22Rv1 (cell line): ENCODE results near the gene YPEL1.

ENCODE experiments used
- H3K27ac ChIP-seq: fragments of 450-650 bp; 2 replicates; pipeline ENCODE4 v1.5.1; 2017
- ZFX ChIP-seq: fragments of 450-650 bp; IDR thresholded peaks from 2 replicates; pipeline ENCODE4 v1.6.1; 2017; ENCODE audit warnings: antibody characterized with exemption, borderline replicate concordance
- TF ChIP-seq, protein P1 (sequence below): fragments of 450-650 bp; IDR thresholded peaks from 2 replicates; pipeline ENCODE4 v1.5.1; 2017; ENCODE audit warnings: mild to moderate bottlenecking

The YPEL1 gene

DNA sequence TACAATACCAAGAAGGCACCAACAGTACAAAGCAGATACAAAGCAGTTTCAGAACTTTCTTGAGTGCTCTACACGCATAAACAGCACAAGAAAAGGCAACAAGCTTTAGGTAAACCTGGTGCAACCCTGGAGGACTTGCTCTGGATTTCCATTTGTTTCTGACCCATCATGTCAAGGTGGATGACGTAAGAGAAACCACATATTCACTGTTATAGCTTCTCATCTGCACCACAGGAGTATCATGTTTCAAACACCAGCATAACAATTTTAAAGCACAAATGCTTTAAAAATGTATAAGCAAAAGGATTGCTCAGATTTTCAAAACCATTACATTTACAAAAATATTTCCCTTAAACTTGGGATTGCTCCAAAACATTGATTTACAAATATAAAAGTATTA is 25.0 kb upstream of the YPEL1 start:
- H3K27ac ChIP-seq = no peak overlapping the region
- no peak for TF ChIP-seq ZFX
- TF ChIP-seq, protein P1, sequence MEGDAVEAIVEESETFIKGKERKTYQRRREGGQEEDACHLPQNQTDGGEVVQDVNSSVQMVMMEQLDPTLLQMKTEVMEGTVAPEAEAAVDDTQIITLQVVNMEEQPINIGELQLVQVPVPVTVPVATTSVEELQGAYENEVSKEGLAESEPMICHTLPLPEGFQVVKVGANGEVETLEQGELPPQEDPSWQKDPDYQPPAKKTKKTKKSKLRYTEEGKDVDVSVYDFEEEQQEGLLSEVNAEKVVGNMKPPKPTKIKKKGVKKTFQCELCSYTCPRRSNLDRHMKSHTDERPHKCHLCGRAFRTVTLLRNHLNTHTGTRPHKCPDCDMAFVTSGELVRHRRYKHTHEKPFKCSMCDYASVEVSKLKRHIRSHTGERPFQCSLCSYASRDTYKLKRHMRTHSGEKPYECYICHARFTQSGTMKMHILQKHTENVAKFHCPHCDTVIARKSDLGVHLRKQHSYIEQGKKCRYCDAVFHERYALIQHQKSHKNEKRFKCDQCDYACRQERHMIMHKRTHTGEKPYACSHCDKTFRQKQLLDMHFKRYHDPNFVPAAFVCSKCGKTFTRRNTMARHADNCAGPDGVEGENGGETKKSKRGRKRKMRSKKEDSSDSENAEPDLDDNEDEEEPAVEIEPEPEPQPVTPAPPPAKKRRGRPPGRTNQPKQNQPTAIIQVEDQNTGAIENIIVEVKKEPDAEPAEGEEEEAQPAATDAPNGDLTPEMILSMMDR = no peak

DNA sequence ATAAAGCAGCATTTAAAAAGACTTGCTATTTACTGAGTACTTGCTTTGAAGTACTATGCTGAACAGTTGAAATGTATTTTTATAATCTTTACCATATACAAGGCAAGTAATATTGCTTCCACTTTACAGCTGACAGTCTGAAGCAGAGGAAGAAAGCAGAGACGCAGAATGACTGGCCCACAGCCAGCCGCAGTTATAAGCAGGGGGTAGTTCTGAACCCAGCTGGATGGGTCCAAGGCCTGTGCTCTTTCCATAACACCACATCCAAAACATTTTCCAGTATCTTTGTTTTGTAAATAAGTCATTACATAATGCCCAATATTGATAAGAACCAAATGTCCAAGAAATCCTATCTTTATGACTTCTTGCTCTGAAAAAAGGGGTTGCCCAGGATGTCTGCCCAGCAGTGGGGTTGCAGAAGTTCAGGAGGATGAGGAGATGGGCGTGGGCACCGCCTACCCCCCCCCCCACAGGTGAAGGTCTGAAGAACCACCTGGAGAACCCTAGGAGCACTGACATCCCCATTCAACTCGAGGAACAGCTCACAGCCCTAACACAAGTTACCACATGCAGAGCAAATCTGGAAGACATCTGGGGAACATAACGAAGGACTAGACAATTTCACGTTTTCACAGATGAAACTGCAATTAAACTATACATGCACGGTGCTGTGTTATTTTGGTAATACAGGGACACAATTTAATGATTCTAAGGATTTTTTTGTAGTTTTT is 24.2 kb upstream of the YPEL1 start:
- TF ChIP-seq, protein P1 = no peak
- H3K27ac ChIP-seq = no peak overlapping the region

DNA sequence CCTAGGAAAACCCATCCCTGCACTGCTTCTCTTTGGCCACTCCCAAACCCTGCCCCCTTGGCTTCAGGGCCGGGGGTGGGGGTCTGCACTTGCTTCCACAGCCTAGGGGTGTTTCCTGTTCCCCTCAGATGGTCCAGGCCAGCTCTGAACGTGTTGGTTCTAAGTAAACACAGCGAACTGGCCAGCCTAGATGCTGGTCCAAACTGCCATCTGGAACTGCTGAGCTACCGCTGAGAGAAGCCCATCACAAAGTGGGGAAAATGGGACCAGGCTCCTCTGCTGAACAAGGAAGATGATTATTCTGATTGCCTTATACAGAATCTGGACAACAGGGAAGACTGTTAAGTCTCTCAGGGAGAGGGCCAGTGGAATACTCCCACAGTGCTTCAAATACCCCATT is 23.5 kb upstream of the YPEL1 start:
- no peak for TF ChIP-seq ZFX
- no peak overlapping the region for H3K27ac ChIP-seq

DNA sequence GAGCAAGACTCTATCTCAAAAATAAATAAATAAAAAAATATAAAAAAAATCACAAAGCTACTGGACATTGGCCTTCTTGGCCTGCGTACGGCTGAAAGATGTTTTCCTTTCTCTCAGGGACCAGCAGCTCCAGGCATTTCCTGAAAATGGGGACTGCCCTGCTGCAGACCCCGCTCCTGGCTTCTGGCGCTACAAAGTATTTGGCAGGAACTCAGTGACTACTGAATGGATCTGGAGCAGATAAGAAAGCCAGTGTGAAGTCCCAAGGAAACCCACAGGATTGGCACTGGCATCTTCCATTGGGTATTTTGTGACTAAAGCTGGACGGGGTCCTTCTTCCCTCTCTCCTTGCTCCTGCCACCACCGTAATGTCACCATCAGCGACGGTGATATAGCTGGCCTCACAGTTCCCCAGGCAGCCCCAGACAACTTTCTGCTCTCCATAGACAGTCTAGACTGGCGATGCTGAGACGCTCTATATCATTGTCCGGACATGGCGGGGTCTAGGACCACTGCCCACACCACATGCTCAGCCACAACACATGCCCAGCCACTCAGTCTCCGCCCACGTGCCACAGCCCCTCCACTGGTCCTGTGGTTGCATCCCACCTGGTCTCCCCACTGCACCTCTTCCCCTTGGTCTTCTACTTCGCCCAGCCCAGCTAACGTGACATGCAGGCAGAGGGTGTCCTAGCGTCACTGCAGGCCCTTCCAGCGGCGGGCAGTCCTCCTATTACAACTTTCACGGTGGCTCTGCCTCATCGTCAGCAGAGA is 22.7 kb upstream of the YPEL1 start:
- TF ChIP-seq, protein P1 = no peak
- no peak for TF ChIP-seq ZFX
- no peak overlapping the region for H3K27ac ChIP-seq

DNA sequence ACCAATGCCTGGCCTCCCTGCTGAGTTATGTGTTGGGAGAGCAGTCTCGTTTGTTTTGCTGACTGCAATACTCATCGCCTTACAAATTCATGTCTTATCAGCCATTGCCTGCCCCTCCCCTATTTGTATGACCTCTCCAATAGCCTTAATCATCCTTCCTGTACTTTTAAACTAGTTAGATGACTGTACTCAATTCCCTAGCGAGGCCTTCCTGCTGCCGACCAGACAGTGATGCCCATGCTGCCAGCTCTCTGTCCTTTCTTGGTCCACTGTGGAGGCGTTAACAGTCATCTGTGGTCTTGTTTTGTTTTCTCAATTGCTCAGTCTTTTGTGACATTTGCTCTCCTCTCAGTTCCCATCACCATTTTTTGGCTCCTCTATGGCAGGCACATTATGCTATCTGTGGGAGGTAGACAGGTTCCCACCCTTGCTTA is 20.3 kb upstream of the YPEL1 start:
- TF ChIP-seq ZFX = no peak
- TF ChIP-seq, protein P1 = no peak
- H3K27ac ChIP-seq = no peak overlapping the region

DNA sequence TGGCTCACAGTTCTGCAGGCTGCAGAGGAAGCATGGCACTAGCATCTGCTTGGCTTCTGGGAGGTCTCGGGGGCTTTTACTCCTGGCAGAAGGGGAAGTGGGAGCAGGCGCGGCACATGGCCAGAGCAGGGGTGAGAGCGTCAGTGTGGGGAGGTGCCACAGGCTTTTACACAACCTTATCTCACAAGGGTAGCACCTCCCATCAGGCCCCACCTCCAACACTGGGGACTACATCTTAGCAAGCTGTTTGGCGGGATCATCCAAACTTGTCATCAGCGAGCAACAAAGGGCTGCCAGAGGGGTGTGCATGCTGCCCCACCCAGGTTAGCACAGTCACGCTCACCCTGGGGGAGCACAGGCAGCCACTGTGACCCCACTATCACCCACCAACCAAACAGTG is 18.9 kb upstream of the YPEL1 start:
- TF ChIP-seq ZFX = no peak
- TF ChIP-seq, protein P1 = no peak
- H3K27ac ChIP-seq = no peak overlapping the region

DNA sequence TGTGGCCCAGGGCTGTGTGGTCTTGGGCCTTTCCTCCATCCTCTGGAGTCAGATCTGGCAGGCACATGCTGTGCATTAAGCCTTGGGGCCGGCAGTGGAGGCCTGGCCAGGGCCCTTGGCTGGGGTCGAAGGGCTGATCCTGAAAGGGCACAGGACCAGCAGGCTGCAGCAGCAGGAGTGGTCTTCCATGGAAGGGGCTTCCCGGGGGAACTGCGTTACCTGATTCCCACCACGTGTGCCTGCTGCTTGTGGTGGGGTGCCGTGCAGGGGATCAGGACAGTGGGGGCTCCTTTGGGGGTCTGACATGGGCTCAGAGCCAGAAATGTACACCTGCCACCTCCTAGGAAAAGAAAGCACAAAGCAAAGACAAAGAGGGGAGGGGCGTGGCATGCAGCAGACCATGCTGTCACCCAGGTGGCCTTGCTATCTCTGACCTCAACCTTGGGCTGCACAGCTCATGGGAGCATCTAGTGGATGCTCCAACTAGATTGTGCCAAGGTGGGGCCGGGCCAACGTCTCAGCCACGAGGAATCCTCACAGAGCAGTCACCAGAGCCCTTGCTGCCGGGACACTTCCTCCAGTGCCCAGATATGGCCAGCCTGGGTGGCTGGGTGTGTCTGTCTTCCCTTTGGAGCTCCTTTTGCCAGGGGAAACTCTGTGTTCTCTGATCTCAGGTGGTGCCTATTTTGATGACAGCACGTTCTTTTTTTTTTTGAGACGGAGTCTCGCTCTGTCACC is 17.9 kb upstream of the YPEL1 start:
- TF ChIP-seq, protein P1 = no peak
- TF ChIP-seq ZFX = no peak
- no peak overlapping the region for H3K27ac ChIP-seq
